Endothelial cell of umbilical vein (primary cell): ENCODE results near the gene IGSF9. TPM values are rescaled to one million over a fixed set of nuclear protein-coding genes. Genes with fewer than 3 reads are reported as not detected.

ENCODE experiments used
- BruUV-seq: library from RNA; stranded (reverse); fragments of 400-500 nt; replicated peaks from 2 replicates; lab custom pipeline; 2021; lab: Mats Ljungman, UMichigan
- CTCF ChIA-PET: fragments of 300-600, 350-600 bp; sonication (Branson Sonifier 250); formaldehyde crosslinking; loops from one replicate; lab custom pipeline; 2021; ENCODE audit warnings: antibody characterized with exemption, inconsistent platforms; lab: Charles Lee
- POLR2A ChIA-PET: fragments of 300-600, 350-600 bp; sonication (Branson Sonifier 250); formaldehyde crosslinking; loops from one replicate; lab custom pipeline; 2021; ENCODE audit warnings: antibody characterized with exemption, inconsistent platforms; lab: Charles Lee
- DNase-seq: peaks from one replicate; pipeline ENCODE4 v3.0.0-alpha.2; 2011; ENCODE audit warnings: low read depth, low spot score
- FAIRE-seq: peaks from 2 replicates; lab custom pipeline; 2011; peaks lifted over from hg19 to GRCh38; lab: Jason Lieb, UNC
- H2AFZ ChIP-seq: 2 replicates; pipeline ENCODE4 v1.6.0; 2012; ENCODE audit warnings: low read depth, low read length, control low read depth, inconsistent platforms
- H3K27ac ChIP-seq: 2 replicates; pipeline ENCODE4 v1.5.1; 2011; ENCODE audit warnings: low read depth, mild to moderate bottlenecking, control low read depth, low read length, moderate library complexity; ENCODE audit not compliant: insufficient read depth
- H3K27me3 ChIP-seq, 2 experiments: 2 replicates each; pipeline versions ENCODE4 v1.6.0 to v1.6.1; 2011; ENCODE audit warnings: low read length in 2 of 2, mixed read lengths in 1 of 2; ENCODE audit not compliant: control insufficient read depth in 2 of 2, insufficient read depth in 2 of 2
- H3K36me3 ChIP-seq, 2 experiments: 2 replicates in 1 of 2; 3 replicates in 1 of 2; pipeline ENCODE4 v1.5.1; 2011; ENCODE audit warnings: low read length in 2 of 2, mild to moderate bottlenecking in 1 of 2, moderate library complexity in 1 of 2; ENCODE audit not compliant: control insufficient read depth in 2 of 2, insufficient read depth in 2 of 2; ENCODE audit errors: extremely low read depth in 1 of 2
- H3K4me1 ChIP-seq: 3 replicates; pipeline ENCODE4 v1.5.1; 2011; ENCODE audit warnings: mild to moderate bottlenecking, low read length; ENCODE audit not compliant: control insufficient read depth, insufficient read depth; ENCODE audit errors: extremely low read depth
- H3K4me2 ChIP-seq: 2 replicates; pipeline ENCODE4 v1.6.1; 2011; ENCODE audit warnings: low read length, control low read depth, mixed read lengths; ENCODE audit not compliant: insufficient read depth
- H3K4me3 ChIP-seq, 3 experiments: fragments of 200-600 bp in 1 of 3; sonication (generic), shearing (Covaris generic) in 1 of 3; replicated peaks in 1 of 3; 2 replicates each; pipeline ENCODE4 v1.5.1; 2011 to 2016; ENCODE audit warnings: control low read depth in 3 of 3, low read length in 3 of 3, mild to moderate bottlenecking in 2 of 3, inconsistent platforms in 1 of 3, low read depth in 1 of 3, moderate library complexity in 1 of 3; ENCODE audit not compliant: insufficient read depth in 1 of 3
- H3K79me2 ChIP-seq: 2 replicates; pipeline ENCODE4 v1.6.0; 2012; ENCODE audit warnings: low read length, inconsistent platforms; ENCODE audit not compliant: control insufficient read depth, insufficient read depth
- H3K9ac ChIP-seq: replicated peaks from 2 replicates; pipeline ENCODE3; 2011; ENCODE audit warnings: low read length, control low read depth; ENCODE audit not compliant: insufficient read depth; ENCODE audit errors: extremely low read depth
- H3K9me1 ChIP-seq: replicated peaks from 3 replicates; pipeline ENCODE4 v1.6.0; 2011; ENCODE audit warnings: mild to moderate bottlenecking, low read length; ENCODE audit not compliant: control insufficient read depth, insufficient read depth; ENCODE audit errors: extremely low read depth
- H3K9me3 ChIP-seq: replicated peaks from 2 replicates; pipeline ENCODE4 v1.5.1; 2012; ENCODE audit warnings: low read length, inconsistent platforms; ENCODE audit not compliant: control insufficient read depth, insufficient read depth
- H4K20me1 ChIP-seq: replicated peaks from 2 replicates; pipeline ENCODE3; 2011; ENCODE audit warnings: mild to moderate bottlenecking, low read length; ENCODE audit not compliant: control insufficient read depth, insufficient read depth; ENCODE audit errors: extremely low read depth
- CTCF ChIP-seq, 2 donors: IDR thresholded peaks; 1 replicate in 1 of 2; 2 replicates in 1 of 2; pipeline ENCODE4 v1.5.1; 2011; ENCODE audit warnings: low read length in 2 of 2, mild to moderate bottlenecking in 2 of 2, moderate library complexity in 2 of 2, control low read depth in 1 of 2, inconsistent platforms in 1 of 2, low read depth in 1 of 2; ENCODE audit not compliant: insufficient read depth in 1 of 2; ENCODE audit errors: extremely low read depth in 1 of 2
- EZH2 ChIP-seq: IDR thresholded peaks from 2 replicates; pipeline ENCODE4 v1.6.1; 2012; ENCODE audit warnings: borderline replicate concordance, low read depth, mild to moderate bottlenecking, moderate library complexity, low read length, inconsistent platforms; ENCODE audit not compliant: severe bottlenecking
- FOS ChIP-seq: IDR thresholded peaks from 2 replicates; pipeline ENCODE4 v1.6.1; 2011; ENCODE audit warnings: mild to moderate bottlenecking, low read length, moderate library complexity, borderline replicate concordance; ENCODE audit not compliant: insufficient read depth
- GATA2 ChIP-seq: IDR thresholded peaks from 2 replicates; pipeline ENCODE4 v1.7.0; 2011; ENCODE audit warnings: low read depth, mild to moderate bottlenecking, moderate library complexity, mixed read lengths, low read length; ENCODE audit not compliant: insufficient read length, insufficient read depth
- JUN ChIP-seq: IDR thresholded peaks from 2 replicates; pipeline ENCODE4 v1.6.1; 2011; ENCODE audit warnings: borderline replicate concordance, low read depth; ENCODE audit not compliant: insufficient read length, insufficient read depth
- MAX ChIP-seq: IDR thresholded peaks from 2 replicates; pipeline ENCODE4 v1.6.1; 2011; ENCODE audit not compliant: insufficient read depth, insufficient read length
- MYC ChIP-seq: IDR thresholded peaks from one replicate; pipeline ENCODE4 v1.6.1; 2011; ENCODE audit warnings: mild to moderate bottlenecking, low read depth, low read length
- POLR2A ChIP-seq: IDR thresholded peaks from 2 replicates; pipeline ENCODE4 v1.6.1; 2012; ENCODE audit warnings: low read depth, mild to moderate bottlenecking, control low read depth, low read length
- POLR2AphosphoS5 ChIP-seq: IDR thresholded peaks from 2 replicates; pipeline ENCODE4 v1.6.1; 2012; ENCODE audit warnings: low read depth, mild to moderate bottlenecking, control low read depth, low read length, moderate library complexity; ENCODE audit not compliant: insufficient read depth
- dilution Hi-C: fragments of 300-500 bp; cut with MboI; formaldehyde crosslinking; loops from one replicate; pipeline ENCODE4 v1.15.0; 2019; ENCODE audit warnings: low sequenced_read_pairs; ENCODE audit not compliant: extremely low pct_ligation_motif_present
- intact Hi-C: fragments of 100-400 bp; cut with micrococcal nuclease; formaldehyde crosslinking; loops from one replicate; pipeline ENCODE4 v1.10.0; 2022
- polyA plus RNA-seq, 4 experiments: library from polyadenylated mRNA; depleted of rRNA in 3 of 4; stranded (reverse) in 3 of 4; unstranded in 1 of 4; fragments of >200 nt; gene quantifications; 2 replicates each; pipeline versions ENCODE4 v1.2.1 to v1.2.3, GENCODE V29; 2011 to 2012; ENCODE audit warnings: missing spikeins in 1 of 4
- total RNA-seq: library from RNA; stranded (reverse); gene quantifications from 2 replicates; pipeline ENCODE4 v1.2.3, GENCODE V29; 2021

The IGSF9 gene
- total and polyA plus RNA-seq, 2 donors (not counting 3 experiments of a cell fraction or from before 2014, with no cell fraction given), result 0.15 TPM

GRCh38 chr1:159980076-159980475 is 34.7 kb upstream of the IGSF9 start:
- Histone ChIP-seq H2AFZ (no peak overlapping the region), H3K79me2 (no peaks in the 10 kb centered on the region), H3K36me3 (no peaks in the 10 kb centered on the region), H3K9ac (no peak overlapping the region), H4K20me1 (no peaks in the 10 kb centered on the region), H3K4me1 (no peaks in the 10 kb centered on the region), H3K4me3 (no peak overlapping the region), H3K27me3 (peaks cover 12 to 16% of the 10 kb centered on the region in 2 experiments), H3K4me2 (no peak overlapping the region), H3K9me1 (no peaks in the 10 kb centered on the region), H3K27ac (no peak overlapping the region), H3K9me3 (no peaks in the 10 kb centered on the region)
- dilution Hi-C loops, result no loop called here
- ChIA-PET CTCF (no interaction called here), POLR2A (no interaction called here)
- FAIRE-seq, result no peak
- TF ChIP-seq JUN, result no peak
- no peak for TF ChIP-seq FOS
- no peak for TF ChIP-seq MAX
- no peak for TF ChIP-seq POLR2A
- no peak for TF ChIP-seq MYC
- TF ChIP-seq GATA2, result no peak
- no peak for TF ChIP-seq EZH2
- no peak for TF ChIP-seq CTCF (IDR thresholded peaks at IDR 0.05; ENCODE audit: extremely low read depth in 1 of 2, insufficient read depth in 1 of 2, low read depth in 1 of 2, low read length in 2 of 2)
- no peak for TF ChIP-seq POLR2AphosphoS5
- no TSS peak for BruUV-seq
- intact Hi-C loops, result no loop called here
- DNase-seq, result no peak
